HG03432 (cell line): Measurements from ENCODE around the gene ZCCHC14.
A peak's percentile ranks its signal among the peaks of the same experiment; 100 is the strongest.
"Not testable (repeated sequence)": the region's sequence is repeated elsewhere in the genome, so short reads cannot be mapped to it uniquely, and the experiment has no call there.

Experiments used
- ATAC-seq: cut with Tn5 transposase; IDR thresholded peaks from one replicate; pipeline ENCODE4 v1.9.1; 2021; ENCODE audit warnings: mild to moderate bottlenecking, moderate library complexity; ENCODE audit not compliant: unreplicated experiment

The ZCCHC14 gene

DNA sequence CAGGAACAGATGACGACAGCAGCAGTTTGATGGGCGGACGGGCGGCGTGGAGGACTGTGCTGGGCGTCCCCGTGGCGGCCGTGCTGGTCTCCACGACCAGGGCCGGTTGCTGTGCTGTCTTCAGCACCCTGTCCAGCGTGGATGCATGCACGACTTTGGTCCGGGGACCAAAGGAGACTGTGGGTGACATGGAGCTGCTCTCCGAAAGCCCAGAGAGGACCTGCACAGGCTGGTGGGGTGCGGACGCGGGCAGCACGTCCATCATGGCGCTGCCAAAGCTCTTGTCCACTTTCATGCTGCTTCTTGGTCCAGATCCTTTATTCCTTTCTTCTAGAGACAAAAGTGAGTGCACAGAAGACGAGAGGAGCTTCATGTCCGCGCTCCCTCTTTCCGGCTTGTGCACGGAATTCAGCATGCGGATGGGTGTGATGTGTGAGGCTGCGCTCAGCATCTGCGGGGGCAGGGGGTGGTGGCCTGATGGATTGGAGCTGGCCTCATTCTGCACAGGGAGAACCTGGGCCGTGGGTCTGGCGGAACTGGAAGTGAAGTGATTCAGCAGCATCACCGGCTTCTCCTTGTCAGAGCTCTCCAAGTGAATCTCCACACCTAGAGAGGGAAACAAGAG is 80.3 kb downstream of the ZCCHC14 start:
- no peak for ATAC-seq

DNA sequence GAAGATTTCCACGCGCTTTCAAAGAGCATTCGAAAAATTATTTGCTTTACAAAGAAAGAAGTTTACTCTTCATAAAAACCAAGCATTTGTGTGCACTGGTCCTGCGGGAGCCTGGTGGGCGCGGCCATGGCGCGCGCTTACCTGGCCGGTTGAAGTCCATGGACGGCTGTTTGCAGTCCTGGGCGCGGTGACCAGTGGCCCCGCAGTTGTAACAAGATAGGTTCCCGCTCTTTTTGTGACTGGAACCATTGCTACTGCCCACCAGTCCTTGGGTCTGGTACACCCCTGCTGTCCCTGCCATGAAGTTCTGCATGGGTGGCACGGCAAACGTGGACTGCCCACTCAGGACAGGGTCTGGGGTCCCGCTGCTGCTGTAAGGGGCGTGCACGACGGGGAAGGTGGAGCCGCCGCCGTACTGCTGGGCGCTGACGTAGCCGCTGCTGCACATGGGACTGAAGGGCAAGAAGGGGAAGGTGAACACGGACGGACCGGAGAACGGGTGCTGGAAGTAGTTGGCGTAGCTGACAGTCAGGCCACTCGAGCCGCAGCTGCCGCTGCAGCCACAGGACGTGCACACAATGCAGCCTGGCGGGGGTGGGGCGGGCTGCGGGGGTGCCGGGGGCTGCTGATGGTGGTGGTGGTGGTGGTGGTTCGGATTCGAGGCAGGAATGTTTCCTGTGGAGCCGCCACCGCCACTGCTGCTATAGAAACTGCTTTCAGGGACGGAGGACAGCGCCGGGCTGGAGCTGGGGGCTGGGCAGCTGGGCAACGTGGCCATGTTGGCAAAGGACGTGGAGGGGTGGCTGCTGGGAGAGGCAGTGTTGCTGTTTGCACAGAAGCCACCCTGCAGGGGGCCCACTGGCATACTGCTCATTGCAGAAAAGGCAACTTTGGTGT is 81.2 kb downstream of the ZCCHC14 start:
- no peak for ATAC-seq

DNA sequence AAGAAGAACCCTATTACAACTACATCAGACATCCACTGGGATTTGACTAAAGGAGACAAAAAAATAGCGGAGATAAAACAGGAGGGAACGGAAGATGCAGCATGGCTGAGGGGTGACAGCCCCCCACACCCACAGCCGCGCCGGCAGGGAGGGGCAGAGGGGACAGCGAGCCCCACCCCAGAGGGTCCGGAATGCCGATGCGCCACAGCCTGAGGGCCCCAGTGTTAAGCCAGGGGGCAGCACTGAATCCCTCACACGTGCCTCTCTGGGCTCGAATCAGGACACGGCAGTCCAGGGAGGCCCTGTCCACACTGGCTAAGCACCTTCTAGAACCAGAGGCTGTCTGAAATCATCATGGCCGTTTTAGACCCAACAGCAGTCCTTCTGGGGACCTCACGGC is 81.9 kb downstream of the ZCCHC14 start:
- no peak for ATAC-seq

DNA sequence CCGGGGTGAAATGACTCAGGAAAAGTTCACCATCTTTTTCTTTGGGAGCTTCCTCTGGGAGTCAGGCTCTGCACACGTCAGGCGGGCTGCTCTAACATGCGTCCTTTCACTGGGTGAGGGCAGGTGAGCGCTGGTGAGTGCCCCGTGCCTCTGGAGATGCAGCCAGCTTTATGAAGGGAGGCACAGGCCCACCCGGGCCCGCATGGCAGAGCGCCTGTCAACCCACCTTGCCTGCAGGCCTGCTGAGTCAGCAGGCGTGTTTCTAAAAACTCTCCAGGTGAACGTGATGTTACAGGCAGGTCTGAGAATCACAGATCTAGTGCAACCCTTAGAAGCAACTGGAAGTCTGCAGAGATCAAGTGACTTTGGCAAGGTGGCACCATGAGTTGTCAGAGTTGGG is 82.3 kb downstream of the ZCCHC14 start:
- ATAC-seq = no peak

DNA sequence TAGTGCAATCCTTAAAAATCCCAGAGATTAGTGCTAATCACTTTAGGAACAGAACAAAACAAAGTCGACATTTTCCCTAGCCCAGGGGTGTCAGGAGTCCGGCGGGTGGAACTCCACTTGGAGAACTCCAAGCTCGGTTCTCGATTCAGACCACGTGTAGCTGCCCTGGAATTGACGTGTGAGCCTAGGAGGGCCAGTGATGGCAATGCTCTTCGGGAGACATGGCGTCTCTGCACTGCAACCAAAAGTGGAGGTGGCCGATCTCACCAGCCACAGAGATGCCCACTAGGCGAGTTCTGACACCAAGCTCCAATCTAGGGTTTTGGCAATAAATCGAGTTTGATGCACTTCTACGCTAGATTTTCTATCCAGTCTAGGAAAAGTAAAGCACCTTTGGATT is 83.0 kb downstream of the ZCCHC14 start:
- no peak for ATAC-seq

DNA sequence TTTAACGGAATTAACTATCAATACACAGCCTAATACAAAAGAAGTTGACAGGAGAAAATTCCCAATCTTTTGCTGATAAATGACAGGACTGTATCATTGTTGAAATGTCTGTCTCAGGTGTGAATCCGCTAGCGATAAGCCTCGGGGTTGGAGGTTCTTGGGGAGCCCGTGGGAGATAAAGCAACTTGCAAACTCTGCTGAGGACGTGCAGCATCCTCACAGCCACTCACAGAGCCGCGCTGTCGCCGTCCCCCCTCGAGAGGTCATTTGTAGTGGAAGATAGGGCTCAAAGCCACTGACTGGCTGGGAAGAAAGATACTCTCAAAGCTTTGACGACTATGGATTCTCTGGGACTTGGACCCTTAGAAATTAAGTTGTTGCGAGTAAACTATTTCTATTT is 83.7 kb downstream of the ZCCHC14 start:
- no peak for ATAC-seq

DNA sequence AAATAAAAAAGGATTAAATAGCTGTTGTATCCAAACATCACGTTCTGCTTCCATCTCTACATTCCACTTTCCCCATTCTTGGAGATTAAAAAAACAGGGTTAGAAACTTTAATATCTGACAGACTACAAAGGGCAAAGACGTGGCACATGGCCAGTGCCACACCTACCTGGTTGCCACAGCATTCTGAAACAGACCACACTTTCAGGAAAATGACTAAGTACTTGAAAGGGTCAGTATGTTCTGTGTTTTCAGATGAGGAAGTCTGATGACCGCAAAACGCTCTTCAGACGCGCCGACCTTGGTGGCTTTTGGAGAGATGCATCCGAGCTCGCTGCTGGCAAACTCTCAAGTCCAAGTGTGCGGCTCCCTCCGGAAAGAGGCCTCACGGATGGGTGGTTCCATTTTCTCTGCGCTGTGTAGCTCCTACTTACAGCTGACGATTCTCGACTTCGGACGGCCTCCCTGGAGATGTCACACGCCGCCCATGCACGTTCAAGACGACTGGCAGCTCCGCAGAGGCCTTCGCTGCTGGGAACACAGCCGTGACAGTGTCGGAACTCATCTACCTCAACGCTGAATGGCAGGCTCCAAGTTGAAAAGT is 85.2 kb downstream of the ZCCHC14 start:
- ATAC-seq = no peak

DNA sequence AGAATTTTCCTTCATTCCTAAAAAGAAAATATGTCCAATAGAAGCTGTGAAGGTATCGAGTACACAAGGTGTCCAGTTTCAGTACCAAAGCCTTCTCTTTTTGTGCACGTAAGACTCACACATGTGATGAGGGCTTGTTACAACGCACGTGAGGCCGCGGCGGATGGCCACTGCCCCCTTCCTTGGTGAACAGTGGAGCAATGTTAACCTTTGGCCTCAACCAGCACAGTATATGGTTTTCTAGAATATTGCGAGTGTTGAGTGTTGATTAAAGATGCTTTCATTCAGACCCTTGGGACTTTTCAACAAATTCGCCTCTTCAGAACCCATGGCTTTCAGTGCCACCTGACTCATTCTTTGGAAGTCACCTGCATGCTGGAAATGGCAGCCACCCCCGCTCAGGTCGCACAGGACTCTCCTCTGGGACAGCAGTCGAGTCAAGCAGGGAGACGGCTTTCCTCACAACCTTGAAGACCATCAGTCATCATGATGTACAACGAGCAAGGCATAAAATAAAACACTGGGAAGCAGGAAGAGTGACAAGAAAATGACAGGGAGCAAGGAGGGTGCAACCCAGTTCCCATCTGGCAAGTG is 86.2 kb downstream of the ZCCHC14 start:
- no peak for ATAC-seq

DNA sequence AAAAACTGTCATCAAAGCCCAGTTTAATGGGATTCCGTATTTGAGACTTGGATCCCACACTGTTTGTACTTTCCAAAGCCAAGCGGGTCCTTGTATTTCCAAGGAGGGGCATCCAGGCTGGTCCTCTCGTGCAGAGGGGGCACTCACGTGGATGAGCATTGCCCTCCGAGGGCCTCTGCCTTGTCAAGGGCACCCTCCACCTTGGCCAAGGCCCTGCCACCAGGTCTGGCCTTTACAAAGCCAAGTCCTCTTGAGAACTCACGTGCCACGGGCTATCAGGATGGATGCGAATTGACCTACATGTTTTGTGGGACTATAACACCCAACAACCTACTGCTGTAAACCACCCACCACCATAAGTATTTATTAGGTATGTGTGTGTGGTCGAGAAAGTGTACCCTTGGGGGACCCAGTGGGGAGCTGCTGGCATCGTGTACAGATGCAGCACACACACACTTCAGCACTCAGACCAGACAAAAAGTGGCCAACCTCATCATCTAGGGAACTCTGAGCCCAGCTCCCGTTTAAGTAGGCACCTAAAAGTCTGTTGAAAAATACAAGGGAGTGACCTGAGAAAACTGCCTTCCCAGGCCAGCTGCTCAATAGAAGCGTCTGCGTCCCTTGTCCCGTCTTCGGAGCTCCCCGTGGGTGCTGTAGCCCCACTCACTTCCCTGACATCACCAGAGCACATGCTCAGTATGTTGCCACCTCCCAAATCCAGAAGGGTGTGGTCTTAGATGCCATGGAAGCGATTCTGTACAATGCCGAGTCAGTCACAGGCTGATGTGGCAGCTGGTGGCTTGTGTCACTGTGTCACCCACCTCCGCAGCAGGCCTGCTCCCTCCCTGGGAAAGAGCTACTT is 87.8 kb downstream of the ZCCHC14 start:
- ATAC-seq = no peak

DNA sequence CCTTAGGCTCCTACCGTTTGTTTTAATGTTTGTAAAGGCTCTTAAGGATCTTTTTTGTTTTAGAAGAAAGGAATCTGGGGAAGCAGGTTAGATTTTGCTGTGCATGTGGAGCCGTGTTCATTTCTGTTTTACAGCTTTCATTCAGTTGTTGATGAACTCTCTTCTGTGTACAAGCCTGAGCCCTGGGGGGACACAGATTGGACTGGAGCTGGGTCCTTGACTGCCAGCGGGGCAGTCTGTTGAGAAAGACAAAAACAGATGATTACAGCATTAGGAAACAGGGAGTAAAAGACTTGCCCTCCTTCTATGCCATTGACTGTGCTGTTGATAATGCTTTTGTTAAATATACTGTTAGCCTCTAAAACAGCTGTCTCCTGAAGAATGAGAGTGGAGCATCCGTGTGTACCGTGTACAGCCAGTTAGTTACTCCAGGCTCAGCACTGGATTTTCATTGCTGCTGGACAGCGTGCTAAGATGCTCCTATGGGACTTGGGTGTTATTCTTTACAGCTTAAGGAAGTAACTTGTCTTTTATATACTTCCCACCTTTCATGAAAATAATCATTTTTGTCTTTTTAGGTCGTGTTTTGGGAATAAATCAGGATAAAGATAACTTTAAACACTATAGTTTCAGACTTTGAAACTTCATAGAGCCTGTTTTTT is 97.5 kb downstream of the ZCCHC14 start:
- ATAC-seq = no peak

DNA sequence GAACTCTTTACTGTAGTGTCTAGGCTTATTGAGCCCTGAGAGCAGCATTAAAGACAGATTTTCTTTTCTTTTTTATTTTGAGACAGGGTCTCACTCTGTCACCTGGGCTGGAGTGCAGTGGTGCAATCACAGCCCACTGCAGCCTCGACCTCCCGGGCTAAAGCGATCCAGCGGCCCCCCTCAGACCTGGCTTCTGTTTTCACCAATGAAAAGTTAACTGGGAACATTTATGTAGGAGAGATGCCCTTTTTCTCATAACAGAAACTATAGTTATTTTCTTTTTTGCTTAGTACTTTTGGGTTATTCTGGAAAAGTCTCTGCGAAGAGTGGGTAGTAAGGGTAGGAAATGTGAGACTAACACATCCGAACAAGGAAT is 99.2 kb downstream of the ZCCHC14 start:
- ATAC-seq = no peak

DNA sequence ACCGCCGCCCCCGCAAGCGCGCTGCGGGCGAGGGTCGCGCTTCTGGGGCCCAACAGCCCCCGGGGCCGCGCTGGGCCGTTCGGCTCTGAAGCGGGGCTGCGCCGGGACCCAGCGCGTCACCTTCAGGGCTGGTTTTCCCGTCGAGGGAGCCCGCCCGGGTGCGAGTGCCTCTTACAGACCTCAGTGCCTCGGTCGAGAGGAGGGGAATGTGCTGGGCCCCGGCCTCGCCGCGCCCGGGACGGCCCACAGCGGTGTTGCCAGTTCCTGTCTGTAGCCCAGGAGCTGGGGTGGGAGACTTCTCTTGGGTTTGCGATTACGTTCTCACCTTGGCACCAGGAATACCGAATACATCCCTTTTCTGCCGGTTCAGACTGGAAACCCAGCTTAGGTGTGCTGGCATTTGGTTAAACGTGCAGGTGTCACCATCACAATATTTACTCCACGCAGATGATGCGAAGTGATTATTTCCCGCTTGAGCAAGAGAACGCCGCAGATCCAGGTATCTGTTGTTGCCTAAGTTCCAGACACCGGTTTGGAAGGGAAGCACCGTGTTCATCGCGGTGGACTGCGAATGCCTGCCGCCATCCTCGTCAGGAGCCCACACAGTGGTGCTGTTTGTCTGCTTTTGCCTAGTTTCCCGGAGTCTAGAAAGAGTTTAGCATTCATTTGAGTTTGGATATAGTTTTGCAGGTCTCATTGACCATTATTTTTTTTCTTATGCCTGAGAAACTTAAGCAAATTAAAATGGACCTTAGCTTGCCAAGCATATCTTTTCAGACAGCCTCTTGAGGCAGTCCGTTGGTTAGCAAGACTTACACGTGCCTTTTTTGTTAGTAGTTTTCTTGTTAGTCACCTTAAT is 99.8 kb downstream of the ZCCHC14 start:
- no peak for ATAC-seq

DNA sequence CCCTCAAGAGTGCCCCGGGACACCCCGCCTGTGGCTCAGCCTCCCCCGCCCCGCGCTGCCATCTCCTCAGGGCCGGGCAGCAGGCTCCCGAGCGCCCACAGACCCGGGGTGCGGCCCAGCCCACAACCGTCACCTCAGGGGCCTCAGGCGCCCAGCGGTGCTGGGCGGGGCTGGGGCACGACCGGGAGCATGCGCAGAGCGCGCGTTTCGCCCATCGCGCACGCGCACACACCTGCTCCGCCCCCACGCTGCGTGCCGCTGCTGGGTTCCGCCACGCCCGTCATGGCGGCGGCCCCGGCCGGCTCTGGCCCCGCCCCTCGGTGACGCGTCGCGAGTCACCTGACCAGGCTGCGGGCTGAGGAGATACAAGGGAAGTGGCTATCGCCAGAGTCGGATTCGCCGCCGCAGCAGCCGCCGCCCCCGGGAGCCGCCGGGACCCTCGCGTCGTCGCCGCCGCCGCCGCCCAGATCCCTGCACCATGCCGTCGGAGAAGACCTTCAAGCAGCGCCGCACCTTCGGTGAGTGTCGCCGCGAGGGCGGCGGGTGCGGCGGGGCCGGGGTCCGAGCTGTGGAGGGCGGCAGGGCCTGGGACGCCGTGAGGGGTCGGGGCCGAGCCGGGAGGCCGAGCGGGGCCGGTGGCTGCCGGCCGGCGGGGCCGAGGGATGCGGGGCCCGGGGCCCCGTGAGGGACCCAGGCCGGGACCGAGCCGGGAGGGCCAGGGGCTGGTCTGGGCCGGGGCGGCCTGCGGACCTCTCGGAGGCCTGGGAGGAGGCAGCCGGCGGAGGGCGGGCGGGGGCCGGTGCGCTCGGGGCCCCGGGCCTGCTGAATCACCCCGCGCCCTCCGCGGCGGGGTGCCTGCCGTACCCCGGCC is 100.6 kb downstream of the ZCCHC14 start, which contains the start of gene MAP1LC3B:
Gene MAP1LC3B, plus strand, starts transcription at position 387 of the 871 bp plus-strand sequence. Its CDS starts 92 bp downstream, at position 479.
- ATAC-seq = peak; percentile 66

DNA sequence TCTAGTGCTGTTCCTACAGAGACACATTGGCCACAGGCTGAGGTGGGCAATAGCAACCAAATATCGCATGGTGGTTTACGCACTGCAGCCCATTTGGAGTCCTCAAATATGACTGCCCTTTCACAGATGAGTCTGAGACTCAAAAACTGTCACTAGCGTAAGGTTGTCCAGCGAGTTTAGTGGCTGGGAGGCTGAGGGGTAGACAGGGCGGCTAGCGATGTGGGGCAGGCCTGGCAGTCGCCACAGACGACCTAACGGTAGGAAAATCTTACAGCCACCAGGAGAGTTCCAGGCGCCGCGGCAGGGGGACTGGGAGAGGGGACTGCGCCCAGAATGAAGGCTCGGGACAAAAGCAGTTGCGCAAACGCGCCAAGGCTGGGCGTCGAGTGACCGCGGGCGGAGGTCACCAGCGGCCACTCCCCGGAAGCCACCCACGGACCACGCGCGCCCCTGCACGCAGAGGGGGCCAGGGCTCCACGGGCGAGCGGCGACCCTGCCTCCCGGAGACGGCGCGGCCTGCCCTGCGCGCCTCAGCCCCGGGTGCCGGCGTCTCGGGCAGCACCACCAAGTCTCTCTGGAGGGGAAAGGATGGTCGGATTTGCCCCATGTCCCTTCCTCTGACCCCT is 101.4 kb downstream of the ZCCHC14 start:
- ATAC-seq = peak; percentile 16

DNA sequence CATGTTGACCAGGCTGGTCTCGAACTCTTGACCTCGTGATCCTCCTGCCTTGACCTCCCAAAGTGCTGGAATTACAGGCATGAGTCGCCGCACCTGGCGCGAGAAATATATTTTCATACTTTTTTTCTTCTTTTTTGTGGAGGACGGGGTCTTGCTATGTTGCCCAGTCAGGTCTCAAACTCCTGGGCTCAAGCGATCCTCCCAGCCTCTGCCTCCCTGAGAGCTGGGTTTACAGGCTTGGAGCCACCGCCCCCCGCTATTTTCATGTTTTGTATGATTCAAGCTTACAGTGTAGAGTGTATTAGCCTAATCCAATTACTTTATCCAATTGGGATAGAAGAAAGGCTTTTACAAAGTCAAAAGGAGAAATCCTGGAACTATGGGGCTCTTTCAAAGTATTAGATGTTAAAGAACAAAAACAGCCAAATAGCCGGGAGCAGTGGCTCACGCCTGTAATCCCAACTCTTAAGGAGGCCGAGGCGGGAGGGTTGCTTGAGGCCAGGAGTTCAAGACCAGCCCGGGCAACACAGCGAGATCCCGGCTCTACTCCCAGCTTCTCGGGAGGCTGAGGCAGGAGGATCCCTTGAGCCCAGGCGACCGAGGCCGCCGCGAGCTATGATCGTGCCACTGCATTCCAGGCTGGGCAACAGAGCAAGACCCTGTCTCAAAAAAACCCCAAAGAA is 102.0 kb downstream of the ZCCHC14 start:
- ATAC-seq = no peak

DNA sequence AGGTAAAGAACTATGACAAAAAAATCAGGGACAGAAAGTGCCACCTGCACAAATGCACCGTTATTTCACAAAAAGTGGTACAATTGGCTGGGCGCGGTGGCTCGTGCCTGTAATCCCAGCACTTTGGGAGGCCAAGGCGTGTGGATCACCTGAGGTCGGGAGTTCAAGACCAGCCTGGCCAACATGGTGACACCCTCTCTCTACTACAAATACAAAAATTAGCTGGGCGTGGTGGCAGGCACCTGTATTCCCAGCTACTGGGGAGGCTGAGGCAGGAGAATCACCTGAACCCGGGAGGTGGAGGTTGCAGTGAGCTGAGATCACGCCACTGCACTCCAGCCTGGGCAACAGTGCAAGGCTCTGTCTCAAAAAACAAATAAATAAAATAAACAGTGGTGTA is 102.9 kb downstream of the ZCCHC14 start:
- not testable (repeated sequence) for ATAC-seq

DNA sequence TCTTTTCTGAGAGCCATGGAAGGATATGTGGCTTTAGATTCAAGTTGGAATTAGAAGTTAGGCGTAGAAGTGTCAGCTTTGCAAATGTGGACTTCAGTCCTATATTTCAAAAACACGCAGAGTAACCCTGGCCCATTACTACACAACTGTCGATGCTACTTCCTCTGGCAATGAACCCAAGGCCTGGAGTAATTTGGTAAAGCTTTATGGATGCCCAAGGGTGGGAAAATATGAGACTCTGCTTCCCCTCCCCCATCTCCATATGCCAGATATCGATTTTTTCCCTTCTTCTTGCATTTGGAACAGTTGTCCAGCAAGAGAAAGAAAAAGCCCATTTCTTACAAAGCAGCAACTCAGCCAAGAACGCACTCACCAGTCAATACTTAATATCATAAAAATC is 103.6 kb downstream of the ZCCHC14 start:
- no peak for ATAC-seq
